A673 (cell line): ENCODE measurements around the gene SGPL1. TPM values are rescaled to one million over a fixed set of nuclear protein-coding genes. Genes with fewer than 3 reads are reported as not detected.

Experiments
- BruUV-seq: library from RNA; stranded (reverse); fragments of 400-500 nt; replicated peaks from 2 replicates; lab custom pipeline; 2021; lab: Mats Ljungman, UMichigan
- CTCF ChIA-PET: fragments of 300-600 bp; sonication (Branson Sonifier 250); formaldehyde crosslinking; loops from one replicate; lab custom pipeline; 2022; ENCODE audit warnings: antibody characterized with exemption; lab: Charles Lee
- POLR2A ChIA-PET: fragments of 300-600 bp; sonication (Branson Sonifier 250); formaldehyde crosslinking; loops from one replicate; lab custom pipeline; 2022; ENCODE audit warnings: antibody characterized with exemption; ENCODE audit not compliant: low non-redundant PET; lab: Charles Lee
- DNase-seq: peaks from one replicate; pipeline ENCODE4 v3.0.0-alpha.2; 2015; ENCODE audit warnings: low spot score
- H3K27ac ChIP-seq: fragments of 200-600 bp; sonication (generic); 2 replicates; pipeline ENCODE4 v1.5.1; 2016; ENCODE audit warnings: mixed run types, low read depth, mild to moderate bottlenecking, mixed read lengths, antibody characterized with exemption, low read length; ENCODE audit not compliant: poor library complexity, severe bottlenecking
- H3K27me3 ChIP-seq: fragments of 200-600 bp; sonication (generic); replicated peaks from 2 replicates; pipeline ENCODE4 v1.6.1; 2017; ENCODE audit warnings: mixed run types, low read depth, mild to moderate bottlenecking, mixed read lengths, antibody characterized with exemption, low read length; ENCODE audit not compliant: insufficient read depth, poor library complexity
- H3K36me3 ChIP-seq: fragments of 200-600 bp; sonication (generic); 2 replicates; pipeline ENCODE4 v1.6.1; 2016; ENCODE audit warnings: mixed run types, mild to moderate bottlenecking, mixed read lengths, antibody characterized with exemption, low read length; ENCODE audit not compliant: insufficient read depth, poor library complexity, severe bottlenecking
- H3K4me1 ChIP-seq: fragments of 200-600 bp; sonication (generic); 2 replicates; pipeline ENCODE4 v1.6.1; 2017; ENCODE audit warnings: mixed run types, mild to moderate bottlenecking, mixed read lengths, antibody characterized with exemption, low read length; ENCODE audit not compliant: insufficient read depth, poor library complexity, severe bottlenecking
- H3K4me3 ChIP-seq: fragments of 200-600 bp; sonication (generic); 2 replicates; pipeline ENCODE4 v1.5.1; 2016; ENCODE audit warnings: low read depth, mixed run types, mild to moderate bottlenecking, mixed read lengths, low read length; ENCODE audit not compliant: poor library complexity, severe bottlenecking
- H3K9me3 ChIP-seq: fragments of 200-600 bp; sonication (generic); 2 replicates; pipeline ENCODE4 v1.6.1; 2016; ENCODE audit warnings: mixed run types, low read depth, mild to moderate bottlenecking, mixed read lengths, antibody characterized with exemption, low read length; ENCODE audit not compliant: poor library complexity, severe bottlenecking
- CTCF ChIP-seq: fragments of 300-800, 200-600 bp; sonication (generic); conservative IDR thresholded peaks from 2 replicates; pipeline ENCODE4 v1.5.1; 2017; ENCODE audit warnings: low read depth, mild to moderate bottlenecking, antibody characterized with exemption, low read length, moderate library complexity, mixed read lengths
- EZH2 ChIP-seq: fragments of 200-600 bp; sonication (generic); IDR thresholded peaks from 2 replicates; pipeline ENCODE4 v1.6.1; 2017; ENCODE audit warnings: borderline replicate concordance, low read depth, mild to moderate bottlenecking, mixed read lengths, antibody characterized with exemption, low read length; ENCODE audit not compliant: poor library complexity, severe bottlenecking
- intact Hi-C: fragments of 100-400 bp; cut with micrococcal nuclease; formaldehyde crosslinking; loops from one replicate; pipeline ENCODE4 v1.10.0; 2022; ENCODE audit not compliant: unreplicated experiment
- total RNA-seq: library from RNA; stranded (reverse); gene quantifications from 2 replicates; pipeline ENCODE4 v1.2.3, GENCODE V29; 2021

SGPL1 gene
- total RNA-seq, 1 experiment from 2014 or later, result 48.6 TPM

- Histone ChIP-seq H3K4me3 (no peak overlapping the region), H3K27ac (no peak overlapping the region), H3K36me3 (no peaks in the 10 kb centered on the region), H3K9me3 (no peaks in the 10 kb centered on the region), H3K27me3 (no peaks in the 10 kb centered on the region), H3K4me1 (no peaks in the 10 kb centered on the region)
- ChIA-PET POLR2A (no interaction called here), CTCF (no interaction called here)
- no TSS peak for BruUV-seq
- DNase-seq, result no peak
- intact Hi-C loops, result no loop called here
- no peak for TF ChIP-seq EZH2
- no peak for TF ChIP-seq CTCF
Measured at GRCh38 chr10:70810967-70811366, 4.8 kb upstream of the SGPL1 start.

GRCh38 chr10:70811881-70812280 is 3.9 kb upstream of the SGPL1 start:
- Histone ChIP-seq H3K4me1 (peaks cover 3% of the 10 kb centered on the region), H3K36me3 (no peaks in the 10 kb centered on the region), H3K4me3 (no peak overlapping the region), H3K9me3 (no peaks in the 10 kb centered on the region), H3K27ac (no peak overlapping the region), H3K27me3 (no peaks in the 10 kb centered on the region)
- no peak for TF ChIP-seq CTCF
- no peak for TF ChIP-seq EZH2
- DNase-seq, result no peak
- intact Hi-C loops, result no loop called here
- BruUV-seq, result no TSS peak
- ChIA-PET POLR2A (no interaction called here), CTCF (no interaction called here)

- CTCF ChIA-PET, result no interaction called here
- POLR2A ChIA-PET, result no interaction called here
- H3K9me3 ChIP-seq, result no peaks in the 10 kb centered on the region
- H3K36me3 ChIP-seq, result peaks cover 5% of the 10 kb centered on the region
- no peak overlapping the region for H3K4me3 ChIP-seq
- intact Hi-C loops, result no loop called here
- H3K27ac ChIP-seq, result no peak overlapping the region
- no peak for DNase-seq
- peaks cover 4% of the 10 kb centered on the region for H3K4me1 ChIP-seq
- no TSS peak for BruUV-seq
- TF ChIP-seq CTCF (no peak), EZH2 (no peak)
- no peaks in the 10 kb centered on the region for H3K27me3 ChIP-seq
Measured at GRCh38 chr10:70812814-70813213, 2.9 kb upstream of the SGPL1 start.
